WI38 (cell line): ENCODE data around the gene LRRN4.
"Not testable (repeated sequence)": the region's sequence is repeated elsewhere in the genome, so short reads cannot be mapped to it uniquely, and the experiment has no call there.

Experiments
- H3K4me3 ChIP-seq: 2 replicates; pipeline ENCODE4 v1.5.1; 2011; ENCODE audit warnings: low read depth, mild to moderate bottlenecking, control low read depth, low read length
- CTCF ChIP-seq: IDR thresholded peaks from 2 replicates; pipeline ENCODE4 v1.5.1; 2012; ENCODE audit warnings: low read depth, mild to moderate bottlenecking, control low read depth, low read length

LRRN4 gene

GRCh38 chr20:6040958-6041807 lies 12.7 kb downstream of the LRRN4 start:
- H3K4me3 ChIP-seq = no peak overlapping the region
- TF ChIP-seq CTCF = no peak

GRCh38 chr20:6040540-6040939 lies 13.3 kb downstream of the LRRN4 start:
- TF ChIP-seq CTCF = no peak
- no peak overlapping the region for H3K4me3 ChIP-seq

GRCh38 chr20:6039766-6040165 lies 14.1 kb downstream of the LRRN4 start:
- TF ChIP-seq CTCF = no peak
- H3K4me3 ChIP-seq = no peak overlapping the region

- H3K4me3 ChIP-seq = no peak overlapping the region
- no peak for TF ChIP-seq CTCF
Measured at GRCh38 chr20:6038256-6038655, 15.6 kb downstream of the LRRN4 start.

- TF ChIP-seq CTCF = no peak
- no peak overlapping the region for H3K4me3 ChIP-seq
Measured at GRCh38 chr20:6037082-6037481, 16.8 kb downstream of the LRRN4 start.

GRCh38 chr20:6036213-6036612 lies 17.6 kb downstream of the LRRN4 start:
- no peak for TF ChIP-seq CTCF
- no peak overlapping the region for H3K4me3 ChIP-seq

- H3K4me3 ChIP-seq = no peak overlapping the region
- TF ChIP-seq CTCF = no peak
Measured at GRCh38 chr20:6034134-6034969, 19.5 kb downstream of the LRRN4 start.

GRCh38 chr20:6032907-6033306 lies 21.0 kb downstream of the LRRN4 start:
- not testable (repeated sequence) for H3K4me3 ChIP-seq
